Nephron progenitor cell (in vitro differentiated cells): ENCODE results near the gene ZNF48.

ENCODE experiments used
- DNase-seq: peaks from one replicate; pipeline ENCODE4 v3.0.0; 2021
- H3K27ac Mint-ChIP-seq: 2 replicates; pipeline ENCODE4 v1.8.0; 2021; ENCODE audit warnings: mild to moderate bottlenecking, moderate library complexity, mixed read lengths
- H3K27me3 Mint-ChIP-seq: 2 replicates; pipeline ENCODE4 v1.8.0; 2021; ENCODE audit warnings: mild to moderate bottlenecking, low read depth, mixed read lengths; ENCODE audit not compliant: poor library complexity
- H3K36me3 Mint-ChIP-seq: 2 replicates; pipeline ENCODE4 v1.8.0; 2021; ENCODE audit warnings: low read depth, mixed read lengths
- H3K4me1 Mint-ChIP-seq: 2 replicates; pipeline ENCODE4 v1.8.0; 2021; ENCODE audit warnings: mixed read lengths
- H3K4me3 Mint-ChIP-seq: 2 replicates; pipeline ENCODE4 v1.8.0; 2021; ENCODE audit warnings: mild to moderate bottlenecking, moderate library complexity, mixed read lengths
- H3K9me3 Mint-ChIP-seq: 2 replicates; pipeline ENCODE4 v1.8.0; 2021; ENCODE audit warnings: mild to moderate bottlenecking, moderate library complexity, mixed read lengths
- TF ChIP-seq, protein P1 (sequence below): fragments of 200-600 bp; sonication (generic); IDR thresholded peaks from 2 replicates; pipeline ENCODE4 v1.5.0; 2021; ENCODE audit warnings: antibody characterized with exemption

The ZNF48 gene

DNA sequence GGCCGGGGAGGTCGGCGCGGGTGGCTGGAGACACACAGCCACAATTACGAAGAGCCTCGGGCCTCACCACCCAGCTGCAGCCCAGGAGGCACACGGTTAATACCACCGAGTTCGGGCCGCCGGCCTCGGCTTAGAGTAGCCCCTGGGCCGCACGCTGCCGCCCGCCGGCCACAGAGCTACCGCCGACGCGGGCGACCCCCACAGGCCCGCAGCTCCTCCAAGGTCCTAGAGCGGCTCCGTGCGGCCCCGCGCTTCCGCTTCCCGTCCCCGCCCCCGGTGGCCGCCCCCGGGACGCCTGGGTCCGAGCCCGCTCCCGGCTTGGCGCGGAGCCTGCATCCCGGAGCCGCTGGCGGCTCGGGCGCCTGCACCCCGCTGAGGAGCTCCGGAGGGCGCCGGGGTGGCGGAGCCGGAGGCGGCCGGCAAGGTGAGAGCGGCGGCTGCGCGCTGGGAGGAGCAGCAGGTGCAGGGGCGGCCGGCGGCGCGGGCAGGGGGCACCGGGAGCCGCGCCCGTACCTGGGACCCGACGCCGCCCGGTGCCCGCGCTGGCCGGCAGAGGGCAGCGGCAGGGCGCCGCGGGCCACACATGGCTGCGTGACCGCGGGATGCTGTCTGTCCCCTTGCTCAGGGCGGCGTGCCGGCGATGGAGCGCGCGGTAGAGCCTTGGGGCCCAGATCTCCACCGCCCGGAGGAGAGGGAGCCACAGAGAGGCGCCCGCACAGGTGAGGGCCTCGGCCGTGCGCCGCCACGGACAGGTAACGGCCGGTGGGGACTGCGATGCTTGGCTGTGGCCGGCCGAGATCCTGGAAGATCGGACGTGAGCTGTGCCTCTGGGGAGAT lies at the start of gene ZNF48:
ZNF48 (plus strand) TSS at position 266 of the 837 bp plus-strand sequence; CDS start at position 641, 375 bp downstream.
- H3K36me3 Mint-ChIP-seq: peaks cover 6% of the 10 kb centered on the region
- peaks cover 2% of the 10 kb centered on the region for H3K27me3 Mint-ChIP-seq
- TF ChIP-seq, protein P1, sequence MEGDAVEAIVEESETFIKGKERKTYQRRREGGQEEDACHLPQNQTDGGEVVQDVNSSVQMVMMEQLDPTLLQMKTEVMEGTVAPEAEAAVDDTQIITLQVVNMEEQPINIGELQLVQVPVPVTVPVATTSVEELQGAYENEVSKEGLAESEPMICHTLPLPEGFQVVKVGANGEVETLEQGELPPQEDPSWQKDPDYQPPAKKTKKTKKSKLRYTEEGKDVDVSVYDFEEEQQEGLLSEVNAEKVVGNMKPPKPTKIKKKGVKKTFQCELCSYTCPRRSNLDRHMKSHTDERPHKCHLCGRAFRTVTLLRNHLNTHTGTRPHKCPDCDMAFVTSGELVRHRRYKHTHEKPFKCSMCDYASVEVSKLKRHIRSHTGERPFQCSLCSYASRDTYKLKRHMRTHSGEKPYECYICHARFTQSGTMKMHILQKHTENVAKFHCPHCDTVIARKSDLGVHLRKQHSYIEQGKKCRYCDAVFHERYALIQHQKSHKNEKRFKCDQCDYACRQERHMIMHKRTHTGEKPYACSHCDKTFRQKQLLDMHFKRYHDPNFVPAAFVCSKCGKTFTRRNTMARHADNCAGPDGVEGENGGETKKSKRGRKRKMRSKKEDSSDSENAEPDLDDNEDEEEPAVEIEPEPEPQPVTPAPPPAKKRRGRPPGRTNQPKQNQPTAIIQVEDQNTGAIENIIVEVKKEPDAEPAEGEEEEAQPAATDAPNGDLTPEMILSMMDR: peak; percentile 7
- peak within 1 kb of the TSS; percentile 93 for H3K4me3 Mint-ChIP-seq
- peak within 1 kb of the TSS; percentile 100 for H3K27ac Mint-ChIP-seq
- H3K4me1 Mint-ChIP-seq: peaks cover 49% of the 10 kb centered on the region
- peak; percentile 80 for DNase-seq
- no peaks in the 10 kb centered on the region for H3K9me3 Mint-ChIP-seq

DNA sequence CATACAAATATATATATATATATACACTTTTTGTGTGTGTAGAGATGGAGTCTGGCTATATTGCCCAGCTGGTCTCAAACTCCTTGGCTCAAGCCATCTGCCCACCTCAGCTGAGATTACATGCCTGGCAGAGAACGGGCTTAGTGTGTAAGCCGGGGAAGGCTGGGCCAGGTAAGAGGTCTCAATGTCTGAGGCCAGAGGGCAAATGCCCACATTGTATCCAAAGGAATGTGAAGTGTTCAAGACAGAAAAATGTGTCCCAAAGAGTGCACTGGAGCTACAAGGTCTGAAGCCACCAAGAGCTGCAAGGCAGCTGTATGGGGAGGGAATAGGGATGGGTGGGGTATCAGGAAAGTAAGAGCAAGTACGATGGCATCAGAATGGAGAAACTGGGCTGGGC lies 48.9 kb upstream of the ZNF48 start:
- Mint-ChIP-seq H3K27ac (no peak overlapping the region), H3K4me3 (no peak overlapping the region), H3K27me3 (no peaks in the 10 kb centered on the region), H3K9me3 (no peaks in the 10 kb centered on the region), H3K36me3 (peaks cover 23% of the 10 kb centered on the region), H3K4me1 (peaks cover 5% of the 10 kb centered on the region)
- no peak for DNase-seq
- TF ChIP-seq, protein P1: no peak

DNA sequence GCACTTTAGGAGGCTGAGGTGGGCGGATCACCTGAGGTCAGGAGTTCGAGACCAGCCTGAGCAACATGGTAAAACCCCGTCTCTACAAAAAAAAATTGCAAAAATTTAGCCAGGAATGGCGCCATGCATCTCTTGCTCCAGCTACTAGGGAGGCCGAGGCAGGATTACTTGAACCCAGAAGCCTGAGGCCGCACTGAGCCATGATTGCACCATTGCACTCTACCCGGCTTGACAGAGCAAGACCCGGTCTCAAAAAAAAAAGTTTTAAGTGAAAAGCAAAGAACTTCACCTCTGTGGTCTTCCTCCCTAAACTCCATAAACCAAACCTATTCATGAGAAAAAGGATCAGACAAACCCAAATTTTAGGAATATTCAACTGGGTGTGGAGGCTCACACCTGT lies 47.1 kb upstream of the ZNF48 start:
- Mint-ChIP-seq H3K4me1 (peaks cover 9% of the 10 kb centered on the region), H3K36me3 (peaks cover 39% of the 10 kb centered on the region), H3K4me3 (no peak overlapping the region), H3K27ac (no peak overlapping the region), H3K27me3 (no peaks in the 10 kb centered on the region), H3K9me3 (no peaks in the 10 kb centered on the region)
- TF ChIP-seq, protein P1: no peak
- DNase-seq: no peak

DNA sequence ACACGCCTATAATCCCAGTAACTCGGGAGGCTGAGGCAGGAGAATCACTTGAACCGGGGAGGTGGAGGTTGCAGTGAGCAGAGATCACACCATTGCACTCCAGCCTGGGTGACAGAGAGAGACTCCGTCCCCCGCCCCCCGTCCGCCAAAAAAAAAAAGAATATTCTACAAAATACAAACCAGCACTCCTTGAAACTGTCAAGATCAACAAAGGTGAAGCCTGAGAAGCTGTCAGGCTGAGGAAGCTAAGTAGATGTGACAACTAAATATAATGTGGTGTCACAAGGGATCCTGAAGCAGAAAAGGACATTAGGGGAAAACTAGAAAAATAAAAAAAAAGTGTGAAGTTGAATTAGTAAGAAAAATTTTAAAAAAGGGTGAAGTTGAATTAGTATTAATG lies 46.3 kb upstream of the ZNF48 start:
- H3K27ac Mint-ChIP-seq: peak overlapping the region; percentile 83
- peaks cover 45% of the 10 kb centered on the region for H3K36me3 Mint-ChIP-seq
- H3K4me3 Mint-ChIP-seq: no peak overlapping the region
- no peaks in the 10 kb centered on the region for H3K27me3 Mint-ChIP-seq
- TF ChIP-seq, protein P1: no peak
- no peaks in the 10 kb centered on the region for H3K9me3 Mint-ChIP-seq
- H3K4me1 Mint-ChIP-seq: peaks cover 17% of the 10 kb centered on the region
- no peak for DNase-seq

DNA sequence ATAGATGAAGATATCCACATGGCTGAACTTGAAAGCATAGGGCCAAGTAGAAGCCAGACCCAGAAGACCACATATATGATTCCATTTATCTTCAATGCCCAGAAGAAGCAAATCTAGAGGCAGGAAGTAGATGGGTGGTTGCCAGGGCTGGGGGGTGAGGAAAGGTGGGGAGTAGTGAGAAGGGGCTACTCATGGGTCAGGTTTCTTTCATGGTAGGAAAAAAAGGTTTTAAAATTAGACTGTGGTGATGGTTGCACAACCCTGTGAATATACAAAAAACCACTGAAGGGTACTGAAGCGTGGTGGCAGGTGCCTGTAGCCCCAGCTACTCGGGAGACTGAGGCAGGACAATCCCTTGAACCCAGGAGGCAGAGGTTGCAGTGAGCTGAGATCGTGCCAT lies 45.5 kb upstream of the ZNF48 start:
- Mint-ChIP-seq H3K27ac (peak overlapping the region; percentile 83), H3K9me3 (no peaks in the 10 kb centered on the region), H3K36me3 (peaks cover 50% of the 10 kb centered on the region), H3K4me3 (no peak overlapping the region), H3K4me1 (peaks cover 25% of the 10 kb centered on the region), H3K27me3 (peaks cover 3% of the 10 kb centered on the region)
- DNase-seq: no peak
- TF ChIP-seq, protein P1: no peak
